WTC11 (cell line): ENCODE data around the gene THAP6.

ENCODE experiments used
- ESRRA ChIP-seq: sonication (generic); formaldehyde crosslinking; IDR thresholded peaks from 2 replicates; pipeline ENCODE4 v1.8.1; 2022; ENCODE audit warnings: mild to moderate bottlenecking, missing genetic modification reagents, borderline replicate concordance
- SP1 ChIP-seq: sonication (generic); formaldehyde crosslinking; conservative IDR thresholded peaks from 2 replicates; pipeline ENCODE4 v1.8.1; 2022; ENCODE audit warnings: missing genetic modification reagents
- TCF7 ChIP-seq: sonication (generic); formaldehyde crosslinking; IDR thresholded peaks from 2 replicates; pipeline ENCODE4 v1.8.0; 2022; ENCODE audit warnings: mild to moderate bottlenecking, low read depth, missing genetic modification reagents, moderate library complexity
- TEAD4 ChIP-seq: sonication (generic); formaldehyde crosslinking; IDR thresholded peaks from 2 replicates; pipeline ENCODE4 v1.8.0; 2022; ENCODE audit warnings: mild to moderate bottlenecking, missing genetic modification reagents
- ZNF138 ChIP-seq: sonication (generic); formaldehyde crosslinking; conservative IDR thresholded peaks from 2 replicates; pipeline ENCODE4 v1.8.1; 2022; ENCODE audit warnings: mild to moderate bottlenecking, moderate library complexity, missing genetic modification reagents
- ZNF317 ChIP-seq: sonication (generic); formaldehyde crosslinking; IDR thresholded peaks from 2 replicates; pipeline ENCODE4 v1.8.1; 2023; ENCODE audit warnings: low read depth, mild to moderate bottlenecking, moderate library complexity, missing genetic modification reagents, borderline replicate concordance
- TF ChIP-seq, protein P1 (sequence below): sonication (generic); formaldehyde crosslinking; IDR thresholded peaks from 2 replicates; pipeline ENCODE4 v1.8.1; 2022; ENCODE audit warnings: low read depth, mild to moderate bottlenecking, moderate library complexity, missing genetic modification reagents, borderline replicate concordance
- TF ChIP-seq, protein P2 (sequence below): fragments of 200-600 bp; IDR thresholded peaks from 2 replicates; pipeline ENCODE4 v1.8.0; 2022; ENCODE audit warnings: antibody characterized with exemption

DNA sequence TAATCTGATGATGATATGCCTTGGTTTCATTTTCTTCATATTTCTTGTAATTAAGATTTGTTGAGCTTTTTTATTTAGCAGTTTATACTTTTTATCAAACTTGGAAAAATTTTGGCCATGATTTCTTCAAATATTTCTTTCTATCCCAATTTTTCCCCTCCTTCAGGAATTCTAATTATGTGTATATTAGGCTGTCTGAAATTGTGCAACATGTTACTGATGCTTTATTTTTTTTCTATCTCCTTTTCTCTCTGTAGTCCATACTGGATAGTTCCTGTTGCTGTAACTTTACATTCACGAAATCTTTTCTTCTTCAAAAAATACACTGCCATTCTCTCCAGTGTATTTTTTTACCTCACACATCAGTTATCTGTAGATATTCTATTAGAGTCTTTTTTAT is 10.8 kb downstream of the THAP6 start:
- TF ChIP-seq ZNF317 (CRISPR knock-in tag) (no peak), ZNF138 (CRISPR knock-in tag) (no peak), ESRRA (CRISPR knock-in tag) (no peak), TEAD4 (CRISPR knock-in tag) (no peak), SP1 (CRISPR knock-in tag) (no peak), TCF7 (CRISPR knock-in tag) (no peak)
- TF ChIP-seq, protein P1, sequence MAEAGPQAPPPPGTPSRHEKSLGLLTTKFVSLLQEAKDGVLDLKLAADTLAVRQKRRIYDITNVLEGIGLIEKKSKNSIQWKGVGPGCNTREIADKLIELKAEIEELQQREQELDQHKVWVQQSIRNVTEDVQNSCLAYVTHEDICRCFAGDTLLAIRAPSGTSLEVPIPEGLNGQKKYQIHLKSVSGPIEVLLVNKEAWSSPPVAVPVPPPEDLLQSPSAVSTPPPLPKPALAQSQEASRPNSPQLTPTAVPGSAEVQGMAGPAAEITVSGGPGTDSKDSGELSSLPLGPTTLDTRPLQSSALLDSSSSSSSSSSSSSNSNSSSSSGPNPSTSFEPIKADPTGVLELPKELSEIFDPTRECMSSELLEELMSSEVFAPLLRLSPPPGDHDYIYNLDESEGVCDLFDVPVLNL: no peak
- TF ChIP-seq, protein P2, sequence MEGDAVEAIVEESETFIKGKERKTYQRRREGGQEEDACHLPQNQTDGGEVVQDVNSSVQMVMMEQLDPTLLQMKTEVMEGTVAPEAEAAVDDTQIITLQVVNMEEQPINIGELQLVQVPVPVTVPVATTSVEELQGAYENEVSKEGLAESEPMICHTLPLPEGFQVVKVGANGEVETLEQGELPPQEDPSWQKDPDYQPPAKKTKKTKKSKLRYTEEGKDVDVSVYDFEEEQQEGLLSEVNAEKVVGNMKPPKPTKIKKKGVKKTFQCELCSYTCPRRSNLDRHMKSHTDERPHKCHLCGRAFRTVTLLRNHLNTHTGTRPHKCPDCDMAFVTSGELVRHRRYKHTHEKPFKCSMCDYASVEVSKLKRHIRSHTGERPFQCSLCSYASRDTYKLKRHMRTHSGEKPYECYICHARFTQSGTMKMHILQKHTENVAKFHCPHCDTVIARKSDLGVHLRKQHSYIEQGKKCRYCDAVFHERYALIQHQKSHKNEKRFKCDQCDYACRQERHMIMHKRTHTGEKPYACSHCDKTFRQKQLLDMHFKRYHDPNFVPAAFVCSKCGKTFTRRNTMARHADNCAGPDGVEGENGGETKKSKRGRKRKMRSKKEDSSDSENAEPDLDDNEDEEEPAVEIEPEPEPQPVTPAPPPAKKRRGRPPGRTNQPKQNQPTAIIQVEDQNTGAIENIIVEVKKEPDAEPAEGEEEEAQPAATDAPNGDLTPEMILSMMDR: no peak
